ENCODE results near the gene TNFAIP1.
"Not testable (repeated sequence)": the region's sequence is repeated elsewhere in the genome, so short reads cannot be mapped to it uniquely, and the experiment has no call there.

TNFAIP1 gene

DNA sequence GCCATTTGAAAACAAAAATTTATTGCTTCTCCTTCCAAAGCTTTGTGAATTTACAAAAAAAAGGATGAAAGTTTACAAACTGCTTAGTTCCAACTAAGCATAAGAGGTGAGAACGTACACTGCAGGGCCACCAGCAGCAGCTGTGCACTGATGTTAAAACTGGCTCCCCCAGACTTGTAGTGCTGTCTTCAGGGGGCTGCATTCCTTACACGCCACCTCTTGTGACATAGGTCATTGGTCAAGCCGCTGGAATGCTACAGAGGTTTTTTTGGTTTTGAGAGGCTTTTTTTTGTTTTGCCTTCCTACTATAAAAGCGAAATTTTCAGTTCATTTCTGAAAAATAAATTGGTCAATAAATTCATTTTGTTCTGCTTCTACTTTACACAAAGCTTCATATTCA is 7.2 kb upstream of the TNFAIP1 start:
- H3K4me3 Mint-ChIP-seq: no peak overlapping the region
- no peak overlapping the region for H3K27ac Mint-ChIP-seq (ENCODE audit: low read depth)
- H3K27me3 Mint-ChIP-seq: no peaks in the 10 kb centered on the region
- peaks cover 19% of the 10 kb centered on the region for H3K36me3 Mint-ChIP-seq (ENCODE audit: insufficient read depth)
- DNase-seq (ENCODE audit: low spot score in 2 of 2) (no peak), ATAC-seq (replicated peaks; ENCODE audit: extremely low read depth, poor library complexity, severe bottlenecking) (no peak)
- peaks cover 12% of the 10 kb centered on the region for H3K4me1 Mint-ChIP-seq
- no peaks in the 10 kb centered on the region for H3K9me3 Mint-ChIP-seq

- no peak for ATAC-seq (replicated peaks; ENCODE audit: extremely low read depth, poor library complexity, severe bottlenecking)
- Mint-ChIP-seq H3K27me3 (no peaks in the 10 kb centered on the region), H3K36me3 (ENCODE audit: insufficient read depth) (peaks cover 28% of the 10 kb centered on the region), H3K4me3 (no peak overlapping the region), H3K4me1 (peaks cover 29% of the 10 kb centered on the region), H3K9me3 (no peaks in the 10 kb centered on the region), H3K27ac (ENCODE audit: low read depth) (no peak overlapping the region)
- DNase-seq (ENCODE audit: low spot score in 2 of 2): no peak
Measured at GRCh38 chr17:28330671-28331070, 4.9 kb upstream of the TNFAIP1 start.

DNA sequence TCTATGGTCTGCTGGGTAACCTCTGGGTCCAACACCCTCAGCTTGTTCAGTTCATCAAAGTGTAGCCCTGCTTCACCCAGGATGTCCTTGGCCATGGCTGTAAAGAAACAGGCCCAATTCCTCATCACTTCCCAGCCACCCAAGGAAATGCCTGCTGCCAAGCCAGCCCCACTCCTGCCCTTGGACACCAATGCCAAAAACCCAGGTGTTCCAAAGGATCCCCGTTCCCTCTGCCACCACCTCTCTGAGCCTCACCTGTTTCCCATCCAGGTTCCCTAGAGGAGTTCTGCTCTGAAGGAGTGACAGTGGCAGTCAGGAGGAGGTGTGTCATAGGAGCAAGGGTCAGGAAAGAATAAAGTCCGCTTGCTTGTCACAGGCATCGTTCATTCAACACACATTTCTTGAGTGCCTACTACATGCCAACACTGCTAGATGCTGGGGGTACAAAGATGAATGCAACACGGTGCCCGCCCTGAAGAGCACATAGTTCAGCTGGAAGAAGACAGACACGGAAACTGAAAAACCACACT is 3.6 kb upstream of the TNFAIP1 start:
- Mint-ChIP-seq H3K4me3 (no peak overlapping the region), H3K27ac (ENCODE audit: low read depth) (peak overlapping the region; percentile 9), H3K9me3 (no peaks in the 10 kb centered on the region), H3K36me3 (ENCODE audit: insufficient read depth) (peaks cover 28% of the 10 kb centered on the region), H3K4me1 (peaks cover 40% of the 10 kb centered on the region), H3K27me3 (no peaks in the 10 kb centered on the region)
- no peak for ATAC-seq (replicated peaks; ENCODE audit: extremely low read depth, poor library complexity, severe bottlenecking)
- no peak for DNase-seq (ENCODE audit: low spot score in 2 of 2)

DNA sequence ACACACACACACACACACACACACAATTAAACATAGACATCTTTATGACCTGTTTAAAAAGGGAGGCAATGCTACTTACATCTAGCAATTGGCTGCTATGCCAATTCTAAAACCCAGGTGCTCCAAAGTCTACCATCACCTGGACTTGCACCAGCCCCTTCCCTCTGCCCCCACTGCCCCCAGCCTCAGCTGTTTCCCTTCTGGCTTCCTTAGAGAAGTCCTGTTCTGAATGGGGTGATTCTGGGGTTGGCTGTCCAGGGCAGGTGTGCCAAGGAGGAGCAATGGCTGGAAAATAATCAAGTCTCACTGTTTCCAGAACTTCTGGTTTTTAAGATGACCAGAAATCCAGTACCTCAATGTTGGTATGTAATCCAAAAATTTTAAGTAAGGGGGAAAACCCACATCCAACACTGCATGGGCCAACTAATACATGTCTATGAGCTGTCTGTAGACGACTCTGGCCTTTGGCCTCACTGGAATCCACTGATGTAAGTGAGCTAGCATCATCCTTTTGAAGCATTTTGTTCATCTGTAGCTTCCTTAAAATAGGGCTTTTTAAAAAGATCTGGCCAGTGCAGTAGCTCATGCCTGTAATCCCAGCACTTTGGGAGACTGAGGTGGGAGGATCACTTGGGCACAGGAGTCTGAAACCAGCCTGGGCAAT is 2.3 kb upstream of the TNFAIP1 start:
- Mint-ChIP-seq H3K4me3 (peak overlapping the region; percentile 91), H3K9me3 (no peaks in the 10 kb centered on the region), H3K36me3 (ENCODE audit: insufficient read depth) (peaks cover 24% of the 10 kb centered on the region)

DNA sequence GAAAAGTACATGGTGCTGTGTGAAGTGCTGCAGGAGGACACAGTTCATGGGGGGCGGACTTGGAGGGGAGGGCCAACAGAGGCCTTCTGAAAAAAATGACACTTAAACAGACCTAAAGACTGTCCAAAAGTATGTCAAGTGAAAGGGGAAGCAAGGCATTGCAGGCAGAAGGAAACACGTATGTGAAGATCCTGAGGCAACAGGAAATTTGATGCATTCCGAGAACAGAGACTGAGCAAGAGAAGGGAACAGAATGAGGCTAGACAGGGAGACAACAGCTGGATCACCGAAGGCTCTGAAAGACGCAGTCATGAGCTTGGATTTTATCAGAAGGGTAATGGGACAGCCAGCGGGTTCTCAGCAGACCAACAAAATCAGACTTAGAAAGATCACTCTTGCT is 1.4 kb upstream of the TNFAIP1 start:
- H3K27ac Mint-ChIP-seq (ENCODE audit: low read depth): peak overlapping the region; percentile 94
- ATAC-seq (replicated peaks; ENCODE audit: extremely low read depth, poor library complexity, severe bottlenecking) (no peak), DNase-seq (ENCODE audit: low spot score in 2 of 2) (no peak)
- peaks cover 18% of the 10 kb centered on the region for H3K36me3 Mint-ChIP-seq (ENCODE audit: insufficient read depth)
- no peaks in the 10 kb centered on the region for H3K9me3 Mint-ChIP-seq
- no peaks in the 10 kb centered on the region for H3K27me3 Mint-ChIP-seq
- peak overlapping the region; percentile 91 for H3K4me3 Mint-ChIP-seq
- H3K4me1 Mint-ChIP-seq: peaks cover 50% of the 10 kb centered on the region

More for the DNA sequence above, 2.3 kb upstream of the TNFAIP1 start:
- ATAC-seq (replicated peaks; ENCODE audit: extremely low read depth, poor library complexity, severe bottlenecking): no peak
- Mint-ChIP-seq H3K27ac (ENCODE audit: low read depth) (peak overlapping the region; percentile 94), H3K27me3 (no peaks in the 10 kb centered on the region), H3K4me1 (peaks cover 50% of the 10 kb centered on the region)
- DNase-seq (ENCODE audit: low spot score in 2 of 2): no peak

- no peaks in the 10 kb centered on the region for H3K9me3 Mint-ChIP-seq
- peak overlapping the region; percentile 94 for H3K27ac Mint-ChIP-seq (ENCODE audit: low read depth)
- DNase-seq (ENCODE audit: low spot score in 2 of 2) (no peak), ATAC-seq (replicated peaks; ENCODE audit: extremely low read depth, poor library complexity, severe bottlenecking) (peak; percentile 3)
- peaks cover 50% of the 10 kb centered on the region for H3K4me1 Mint-ChIP-seq
- H3K4me3 Mint-ChIP-seq: peak overlapping the region; percentile 91
- peaks cover 15% of the 10 kb centered on the region for H3K36me3 Mint-ChIP-seq (ENCODE audit: insufficient read depth)
- no peaks in the 10 kb centered on the region for H3K27me3 Mint-ChIP-seq
Measured at GRCh38 chr17:28334666-28335200, 828 bp upstream of the TNFAIP1 start.

GRCh38 chr17:28335959-28336871 is 654 bp downstream of the TNFAIP1 start:
- no peak for DNase-seq (ENCODE audit: low spot score in 2 of 2)

DNA sequence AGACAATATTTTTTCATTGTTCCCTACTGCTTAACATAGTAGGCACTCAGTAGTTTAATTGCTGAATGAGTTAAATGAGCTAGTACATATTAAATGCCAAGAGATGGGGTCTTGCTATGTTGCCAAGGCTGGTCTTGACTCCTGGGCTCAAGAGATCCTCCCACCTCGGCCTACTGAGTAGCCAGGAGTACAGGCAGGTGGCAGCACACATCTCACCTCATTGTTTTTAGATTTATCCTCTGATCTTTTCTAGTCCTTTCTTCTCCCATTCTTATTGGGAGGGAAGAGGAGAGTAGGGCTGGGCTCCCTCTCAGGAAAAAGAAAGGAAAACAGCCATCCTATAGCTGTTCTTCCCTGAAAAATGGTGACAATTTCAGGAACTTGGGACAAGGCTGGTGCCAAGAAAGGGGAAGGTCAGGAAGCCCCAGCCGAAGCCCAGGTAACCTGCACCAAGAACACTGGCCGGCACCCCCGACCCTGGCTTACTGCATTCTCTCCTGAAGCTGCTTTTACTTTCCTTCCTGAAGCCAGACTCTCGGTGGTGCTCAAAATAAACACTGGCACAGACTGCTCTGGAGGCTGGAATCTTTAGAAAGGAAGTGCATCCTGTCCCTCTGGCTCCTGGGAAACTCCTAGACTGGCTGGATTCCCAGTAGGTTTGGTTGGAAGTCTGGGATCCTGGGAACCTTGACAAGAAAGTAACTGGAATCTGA is 2.7 kb downstream of the TNFAIP1 start:
- Mint-ChIP-seq H3K4me1 (peaks cover 38% of the 10 kb centered on the region), H3K36me3 (ENCODE audit: insufficient read depth) (peaks cover 24% of the 10 kb centered on the region), H3K27me3 (no peaks in the 10 kb centered on the region), H3K4me3 (no peak overlapping the region), H3K27ac (ENCODE audit: low read depth) (no peak overlapping the region), H3K9me3 (no peaks in the 10 kb centered on the region)
- DNase-seq (ENCODE audit: low spot score in 2 of 2) (no peak), ATAC-seq (replicated peaks; ENCODE audit: extremely low read depth, poor library complexity, severe bottlenecking) (no peak)

More at GRCh38 chr17:28335959-28336871, 654 bp downstream of the TNFAIP1 start:
- Mint-ChIP-seq H3K4me1 (peaks cover 50% of the 10 kb centered on the region), H3K27me3 (no peaks in the 10 kb centered on the region), H3K4me3 (peak overlapping the region; percentile 91), H3K27ac (ENCODE audit: low read depth) (peak overlapping the region; percentile 94), H3K9me3 (no peaks in the 10 kb centered on the region), H3K36me3 (ENCODE audit: insufficient read depth) (peaks cover 22% of the 10 kb centered on the region)
- ATAC-seq (replicated peaks; ENCODE audit: extremely low read depth, poor library complexity, severe bottlenecking): no peak

DNA sequence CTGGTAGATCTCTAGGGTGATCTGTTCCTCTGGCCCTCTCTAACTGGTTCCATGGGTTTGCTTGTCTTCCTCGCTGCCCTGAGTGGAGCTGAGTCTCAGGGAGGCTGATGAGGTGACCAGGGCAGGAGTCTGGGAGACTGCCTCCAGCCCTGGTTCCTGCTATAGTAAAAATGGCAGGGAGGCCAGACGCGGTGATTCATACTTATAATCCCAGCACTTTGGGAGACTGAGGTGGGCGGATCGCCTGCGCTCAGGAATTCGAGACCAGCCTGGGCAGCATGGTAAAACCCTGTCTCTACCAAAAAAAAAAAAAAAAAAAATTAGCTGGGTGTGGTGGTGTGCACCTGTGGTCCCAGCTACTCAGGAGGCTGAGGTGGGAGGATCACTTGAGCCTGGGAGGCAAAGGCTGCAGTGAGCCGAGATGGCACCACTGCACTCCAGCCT is 3.2 kb downstream of the TNFAIP1 start:
- H3K27ac Mint-ChIP-seq (ENCODE audit: low read depth); H3K9me3 Mint-ChIP-seq; ATAC-seq (replicated peaks; ENCODE audit: extremely low read depth, poor library complexity, severe bottlenecking); DNase-seq (ENCODE audit: low spot score in 2 of 2); H3K27me3 Mint-ChIP-seq; H3K4me3 Mint-ChIP-seq: not testable (repeated sequence)
- Mint-ChIP-seq H3K4me1 (peaks cover 36% of the 10 kb centered on the region), H3K36me3 (ENCODE audit: insufficient read depth) (peaks cover 25% of the 10 kb centered on the region)

GRCh38 chr17:28339431-28339830 is 3.9 kb downstream of the TNFAIP1 start:
- no peak overlapping the region for H3K4me3 Mint-ChIP-seq
- no peaks in the 10 kb centered on the region for H3K9me3 Mint-ChIP-seq
- H3K4me1 Mint-ChIP-seq: peaks cover 30% of the 10 kb centered on the region
- no peaks in the 10 kb centered on the region for H3K27me3 Mint-ChIP-seq
- H3K27ac Mint-ChIP-seq (ENCODE audit: low read depth): no peak overlapping the region
- ATAC-seq (replicated peaks; ENCODE audit: extremely low read depth, poor library complexity, severe bottlenecking) (no peak), DNase-seq (ENCODE audit: low spot score in 2 of 2) (no peak)
- H3K36me3 Mint-ChIP-seq (ENCODE audit: insufficient read depth): peaks cover 28% of the 10 kb centered on the region

GRCh38 chr17:28340374-28340773 is 4.8 kb downstream of the TNFAIP1 start:
- Mint-ChIP-seq H3K4me1 (peaks cover 21% of the 10 kb centered on the region), H3K27ac (ENCODE audit: low read depth) (no peak overlapping the region), H3K27me3 (no peaks in the 10 kb centered on the region), H3K4me3 (no peak overlapping the region), H3K36me3 (ENCODE audit: insufficient read depth) (peaks cover 22% of the 10 kb centered on the region), H3K9me3 (no peaks in the 10 kb centered on the region)
- DNase-seq (ENCODE audit: low spot score in 2 of 2) (no peak), ATAC-seq (replicated peaks; ENCODE audit: extremely low read depth, poor library complexity, severe bottlenecking) (no peak)

DNA sequence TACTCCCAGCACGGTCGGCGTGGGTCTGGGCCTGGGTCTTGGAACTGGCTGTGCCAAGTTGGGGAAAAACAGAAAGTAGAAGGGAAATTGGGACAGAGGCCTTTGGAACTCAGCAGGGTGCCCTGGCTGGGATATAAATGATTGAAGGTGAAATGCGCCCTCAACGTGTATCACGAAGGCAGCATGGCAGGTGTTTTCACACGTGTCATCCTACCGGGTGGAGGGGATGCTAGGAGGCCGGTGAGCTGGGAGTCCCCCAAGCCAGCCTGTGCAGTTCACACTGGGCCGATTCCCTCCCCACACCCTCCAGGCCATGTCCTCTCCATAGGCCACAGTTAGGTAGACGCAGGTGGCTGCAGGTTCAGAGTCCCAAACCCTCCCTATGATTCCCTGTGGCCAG is 6.0 kb downstream of the TNFAIP1 start:
- peaks cover 21% of the 10 kb centered on the region for H3K36me3 Mint-ChIP-seq (ENCODE audit: insufficient read depth)
- H3K9me3 Mint-ChIP-seq: no peaks in the 10 kb centered on the region
- no peak overlapping the region for H3K27ac Mint-ChIP-seq (ENCODE audit: low read depth)
- no peaks in the 10 kb centered on the region for H3K27me3 Mint-ChIP-seq
- no peak for ATAC-seq (replicated peaks; ENCODE audit: extremely low read depth, poor library complexity, severe bottlenecking)
- H3K4me1 Mint-ChIP-seq: peaks cover 12% of the 10 kb centered on the region
- no peak overlapping the region for H3K4me3 Mint-ChIP-seq
- no peak for DNase-seq (ENCODE audit: low spot score in 2 of 2)

All from central memory CD8-positive, alpha-beta T cell (primary cell).